Aorta (tissue), 5 donors: Measurements from ENCODE around the gene IQSEC1. TPM values are rescaled to one million over a fixed set of nuclear protein-coding genes. Genes with fewer than 3 reads are reported as not detected.

Experiments used
- ATAC-seq: fragments of 200-7000 bp; cut with Tn5 transposase; one replicate; pipeline ENCODE4 v1.9.1; 2022; ENCODE audit warnings: moderate library complexity; ENCODE audit not compliant: low FRiP score
- DNase-seq, 2 donors: peaks; one replicate each; pipeline ENCODE4 v3.0.0-alpha.2; 2020
- H3K27ac ChIP-seq, 2 donors: one replicate each; pipeline ENCODE4 v1.5.1; 2013; ENCODE audit warnings: low read length in 2 of 2, mild to moderate bottlenecking in 2 of 2, moderate library complexity in 2 of 2, control low read depth in 1 of 2, inconsistent platforms in 1 of 2, low read depth in 1 of 2
- H3K27me3 ChIP-seq, 2 donors: one replicate each; pipeline ENCODE4 v1.6.1; 2013; ENCODE audit warnings: control low read depth in 1 of 2, low read length in 1 of 2, mild to moderate bottlenecking in 1 of 2, moderate library complexity in 1 of 2; ENCODE audit not compliant: insufficient read depth in 2 of 2, control insufficient read depth in 1 of 2
- H3K36me3 ChIP-seq, 2 donors: one replicate each; pipeline ENCODE4 v1.6.1; 2013; ENCODE audit warnings: control low read depth in 1 of 2, low read length in 1 of 2, mild to moderate bottlenecking in 1 of 2; ENCODE audit not compliant: insufficient read depth in 2 of 2, control insufficient read depth in 1 of 2
- H3K4me1 ChIP-seq, 2 donors: one replicate each; pipeline ENCODE4 v1.6.1; 2013; ENCODE audit warnings: low read length in 2 of 2, control low read depth in 1 of 2, mild to moderate bottlenecking in 1 of 2, moderate library complexity in 1 of 2; ENCODE audit not compliant: insufficient read depth in 2 of 2, control insufficient read depth in 1 of 2
- H3K4me3 ChIP-seq, 2 donors: one replicate each; pipeline ENCODE4 v1.5.1; 2013; ENCODE audit warnings: low read length in 2 of 2, control low read depth in 1 of 2, mild to moderate bottlenecking in 1 of 2
- H3K9me3 ChIP-seq: one replicate; pipeline ENCODE4 v1.6.1; 2013; ENCODE audit warnings: mild to moderate bottlenecking, low read length; ENCODE audit not compliant: control insufficient read depth
- WGBS, 2 donors: extraction: QIAGEN DNeasy Blood & Tissue Kit; methylation state at CpG; one replicate each; pipeline ENCODE4 v1.1.7; 2013; 5-methylcytosine and 5-hydroxymethylcytosine counted together
- intact Hi-C, 2 donors: fragments of 100-400 bp; cut with DNase I; formaldehyde crosslinking; loops; one replicate each; pipeline versions ENCODE4 v1.14.2 to v1.15.0; 2022
- polyA plus RNA-seq, 2 donors: library from polyadenylated mRNA; stranded (reverse); fragments of 200-250 nt; gene quantifications; one replicate each; pipeline ENCODE4 v1.2.3, GENCODE V29; 2013
- total RNA-seq, 2 donors: library from RNA; stranded (reverse); fragmentation: NEBNext Ultra II Directional; extraction: Animal tissue kit (Norgen Biotek cat#: 25700); gene quantifications; one replicate each; pipeline ENCODE4 v1.2.1, GENCODE V29; 2021
- donor health status: healthy with polysubstance abuse.
- donor health status: Bipolar disorder and iron deficiency.
- donor health status: DM: no; HTN: no; CAD: no.
- donor health status: DM: no; HTN: no; CAD: no.
- donor health status: DM: yes; HTN: yes; CAD: no.

IQSEC1 gene
- total and polyA plus RNA-seq, 4 donors: 12.6 to 84.7 (median 49.9) TPM

GRCh38 chr3:13077431-13078162 lies 4.4 kb upstream of the IQSEC1 start:
- Histone ChIP-seq H3K4me1 (no peaks in the 10 kb centered on the region), H3K4me3 (no peak overlapping the region), H3K9me3 (no peaks in the 10 kb centered on the region), H3K36me3 (no peaks in the 10 kb centered on the region), H3K27me3 (no peaks in the 10 kb centered on the region), H3K27ac (no peak overlapping the region)
- DNase-seq: peak; percentile 80 to 88
- WGBS, 2 donors: 8 to 12% methylated on average over 21 of the region's 21 CpGs
- intact Hi-C loops: loop anchor here in 1 of 2 donors (5.0 kb wide), 1 partner anchor 55 kb away; no protein-coding TSS in a partner anchor
- ATAC-seq: peak; percentile 47

GRCh38 chr3:13075986-13076654 lies 2.9 kb upstream of the IQSEC1 start:
- H3K27ac ChIP-seq: no peak overlapping the region
- H3K27me3 ChIP-seq: no peaks in the 10 kb centered on the region
- intact Hi-C loops: loop anchor here in 1 of 2 donors (5.0 kb wide), 1 partner anchor 54 kb away; no protein-coding TSS in a partner anchor
- no peaks in the 10 kb centered on the region for H3K4me1 ChIP-seq
- DNase-seq: no peak
- no peaks in the 10 kb centered on the region for H3K36me3 ChIP-seq
- H3K4me3 ChIP-seq: no peak overlapping the region
- no peak for ATAC-seq
- 43 to 55% methylated on average over 9 of the region's 9 CpGs for WGBS, 2 donors
- no peaks in the 10 kb centered on the region for H3K9me3 ChIP-seq

- intact Hi-C loops: loop anchor here in 1 of 2 donors (5.0 kb wide), 1 partner anchor 53 kb away; no protein-coding TSS in a partner anchor
- Histone ChIP-seq H3K4me1 (no peaks in the 10 kb centered on the region), H3K27me3 (no peaks in the 10 kb centered on the region), H3K27ac (no peak overlapping the region), H3K4me3 (no peak overlapping the region), H3K36me3 (no peaks in the 10 kb centered on the region), H3K9me3 (no peaks in the 10 kb centered on the region)
- ATAC-seq (no peak), DNase-seq (no peak)
- 87 to 90% methylated on average over 7 of the region's 7 CpGs for WGBS, 2 donors
Measured at GRCh38 chr3:13075318-13075717, 2.1 kb upstream of the IQSEC1 start.

GRCh38 chr3:13074006-13074375 lies 762 bp upstream of the IQSEC1 start:
- DNase-seq: no peak
- Histone ChIP-seq H3K9me3 (no peaks in the 10 kb centered on the region), H3K4me1 (no peaks in the 10 kb centered on the region), H3K36me3 (no peaks in the 10 kb centered on the region), H3K27ac (no peak overlapping the region), H3K27me3 (no peaks in the 10 kb centered on the region), H3K4me3 (no peak overlapping the region)
- WGBS, 2 donors: 72% methylated on average over 13 of the region's 13 CpGs
- intact Hi-C loops: loop anchor here in 1 of 2 donors (5.0 kb wide), 1 partner anchor 52 kb away; no protein-coding TSS in a partner anchor
- no peak for ATAC-seq

- Histone ChIP-seq H3K36me3 (no peaks in the 10 kb centered on the region), H3K4me1 (no peaks in the 10 kb centered on the region), H3K9me3 (no peaks in the 10 kb centered on the region), H3K27ac (no peak overlapping the region), H3K4me3 (no peak overlapping the region), H3K27me3 (no peaks in the 10 kb centered on the region)
- DNase-seq (no peak), ATAC-seq (peak; percentile 34)
- intact Hi-C loops: loop anchor here in 1 of 2 donors (5.0 kb wide), 1 partner anchor 50 kb away; no protein-coding TSS in a partner anchor
- WGBS, 2 donors: 4 to 6% methylated on average over 38 of the region's 38 CpGs
Measured at GRCh38 chr3:13072600-13073325, 466 bp downstream of the IQSEC1 start.

- ATAC-seq: peak; percentile 40
- intact Hi-C loops: loop anchor here in 1 of 2 donors (5.0 kb wide), 1 partner anchor 50 kb away; no protein-coding TSS in a partner anchor
- Histone ChIP-seq H3K4me1 (no peaks in the 10 kb centered on the region), H3K27me3 (no peaks in the 10 kb centered on the region), H3K36me3 (no peaks in the 10 kb centered on the region), H3K4me3 (no peak overlapping the region), H3K9me3 (no peaks in the 10 kb centered on the region), H3K27ac (no peak overlapping the region)
- DNase-seq: peak; percentile 70 to 91
- WGBS, 2 donors: 12 to 16% methylated on average over 14 of the region's 14 CpGs
Measured at GRCh38 chr3:13072239-13072599, 1.0 kb downstream of the IQSEC1 start.

GRCh38 chr3:13071695-13072094 lies 1.5 kb downstream of the IQSEC1 start:
- H3K36me3 ChIP-seq: no peaks in the 10 kb centered on the region
- intact Hi-C loops: loop anchor here in 1 of 2 donors (5.0 kb wide), 1 partner anchor 49 kb away; no protein-coding TSS in a partner anchor
- DNase-seq (no peak), ATAC-seq (no peak)
- no peak overlapping the region for H3K4me3 ChIP-seq
- H3K27ac ChIP-seq: no peak overlapping the region
- no peaks in the 10 kb centered on the region for H3K9me3 ChIP-seq
- no peaks in the 10 kb centered on the region for H3K4me1 ChIP-seq
- 84 to 93% methylated on average over 13 of the region's 13 CpGs for WGBS, 2 donors
- no peaks in the 10 kb centered on the region for H3K27me3 ChIP-seq

GRCh38 chr3:13070391-13071070 lies 2.7 kb downstream of the IQSEC1 start:
- Histone ChIP-seq H3K4me3 (no peak overlapping the region), H3K36me3 (no peaks in the 10 kb centered on the region), H3K9me3 (no peaks in the 10 kb centered on the region), H3K27me3 (no peaks in the 10 kb centered on the region), H3K4me1 (no peaks in the 10 kb centered on the region), H3K27ac (no peak overlapping the region)
- 85 to 93% methylated on average over 11 of the region's 11 CpGs for WGBS, 2 donors
- no peak for DNase-seq
- intact Hi-C loops: loop anchor here in 1 of 2 donors (5.0 kb wide), 1 partner anchor 48 kb away; no protein-coding TSS in a partner anchor
- ATAC-seq: no peak
